ENCODE results near the gene SERTAD1.

Gene SERTAD1

DNA sequence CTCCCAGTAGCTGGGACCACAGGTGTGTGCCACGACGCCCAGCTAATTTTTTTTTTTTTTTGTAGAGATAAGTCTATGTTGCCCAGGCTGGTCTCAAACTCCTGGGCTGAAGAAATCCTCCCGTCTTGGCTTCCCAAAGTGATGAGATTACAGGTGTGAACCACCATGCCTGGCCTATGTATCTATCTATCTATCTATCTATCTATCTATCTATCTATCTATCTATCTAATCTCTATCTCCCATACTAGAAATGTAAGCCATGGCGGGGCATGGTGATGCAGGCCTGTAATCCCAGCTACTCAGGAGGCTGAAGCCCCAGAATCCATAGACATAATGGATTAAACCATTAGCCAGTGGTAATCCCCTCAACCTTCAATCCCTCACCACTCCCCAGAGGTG is 24.9 kb upstream of the SERTAD1 start:
- no peak for DNase-seq (ENCODE audit: extremely low read depth, low read depth)
- TF ChIP-seq, protein P1, sequence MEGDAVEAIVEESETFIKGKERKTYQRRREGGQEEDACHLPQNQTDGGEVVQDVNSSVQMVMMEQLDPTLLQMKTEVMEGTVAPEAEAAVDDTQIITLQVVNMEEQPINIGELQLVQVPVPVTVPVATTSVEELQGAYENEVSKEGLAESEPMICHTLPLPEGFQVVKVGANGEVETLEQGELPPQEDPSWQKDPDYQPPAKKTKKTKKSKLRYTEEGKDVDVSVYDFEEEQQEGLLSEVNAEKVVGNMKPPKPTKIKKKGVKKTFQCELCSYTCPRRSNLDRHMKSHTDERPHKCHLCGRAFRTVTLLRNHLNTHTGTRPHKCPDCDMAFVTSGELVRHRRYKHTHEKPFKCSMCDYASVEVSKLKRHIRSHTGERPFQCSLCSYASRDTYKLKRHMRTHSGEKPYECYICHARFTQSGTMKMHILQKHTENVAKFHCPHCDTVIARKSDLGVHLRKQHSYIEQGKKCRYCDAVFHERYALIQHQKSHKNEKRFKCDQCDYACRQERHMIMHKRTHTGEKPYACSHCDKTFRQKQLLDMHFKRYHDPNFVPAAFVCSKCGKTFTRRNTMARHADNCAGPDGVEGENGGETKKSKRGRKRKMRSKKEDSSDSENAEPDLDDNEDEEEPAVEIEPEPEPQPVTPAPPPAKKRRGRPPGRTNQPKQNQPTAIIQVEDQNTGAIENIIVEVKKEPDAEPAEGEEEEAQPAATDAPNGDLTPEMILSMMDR (IDR thresholded peaks at IDR 0.05; ENCODE audit: low read depth, low read length, missing control alignments), result no peak
- no peak overlapping the region for H3K4me3 ChIP-seq (replicated peaks; ENCODE audit: low read depth, low read length)

DNA sequence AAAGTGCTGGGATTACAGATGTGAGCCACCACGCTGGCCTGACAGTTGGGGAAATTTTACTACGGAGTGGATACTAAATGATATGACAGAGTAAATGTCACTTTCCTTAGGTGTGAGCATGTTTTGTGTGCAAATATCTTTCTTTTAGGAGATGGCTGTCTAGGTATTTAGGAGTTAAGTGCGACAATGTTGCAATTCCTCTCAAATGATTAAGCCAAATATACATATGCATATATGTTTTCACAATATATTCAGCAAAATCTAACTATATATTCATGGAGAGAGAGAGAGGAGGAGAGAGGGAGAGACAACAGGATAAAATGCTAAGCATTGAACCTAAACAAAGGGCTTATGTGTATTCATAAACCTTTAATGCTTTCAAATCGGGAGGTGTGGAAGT is 23.7 kb upstream of the SERTAD1 start:
- no peak for DNase-seq (ENCODE audit: extremely low read depth, low read depth)
- no peak overlapping the region for H3K4me3 ChIP-seq (replicated peaks; ENCODE audit: low read depth, low read length)
- TF ChIP-seq, protein P1 (IDR thresholded peaks at IDR 0.05; ENCODE audit: low read depth, low read length, missing control alignments), result no peak

DNA sequence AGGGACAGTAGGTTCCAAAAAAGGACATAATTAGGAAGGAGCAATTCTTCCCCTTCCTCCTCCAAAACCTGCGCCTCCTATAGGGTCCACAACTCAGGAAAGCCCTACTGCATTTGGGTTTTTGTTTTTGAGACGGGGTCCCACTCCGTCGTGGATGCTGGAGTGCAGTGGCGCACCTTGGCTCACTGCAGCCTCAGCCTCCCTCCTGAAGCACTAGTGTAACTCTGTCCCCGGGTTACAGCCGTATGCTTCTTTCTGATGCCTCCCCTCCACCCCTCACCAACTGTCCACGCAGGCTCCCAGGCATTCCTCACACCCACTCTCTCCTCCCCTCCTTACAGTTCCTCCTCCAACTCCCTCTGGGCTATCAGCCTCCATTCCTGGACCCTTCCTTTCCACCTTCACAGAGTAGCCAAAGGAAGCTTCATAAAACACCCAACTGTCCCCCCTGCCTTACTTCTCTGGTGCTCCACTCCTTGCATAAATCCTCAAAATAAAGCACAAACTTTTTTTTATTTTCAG is 20.5 kb upstream of the SERTAD1 start:
- DNase-seq (ENCODE audit: extremely low read depth, low read depth), result no peak
- TF ChIP-seq, protein P1 (IDR thresholded peaks at IDR 0.05; ENCODE audit: low read depth, low read length, missing control alignments), result no peak
- H3K4me3 ChIP-seq (replicated peaks; ENCODE audit: low read depth, low read length), result no peak overlapping the region

DNA sequence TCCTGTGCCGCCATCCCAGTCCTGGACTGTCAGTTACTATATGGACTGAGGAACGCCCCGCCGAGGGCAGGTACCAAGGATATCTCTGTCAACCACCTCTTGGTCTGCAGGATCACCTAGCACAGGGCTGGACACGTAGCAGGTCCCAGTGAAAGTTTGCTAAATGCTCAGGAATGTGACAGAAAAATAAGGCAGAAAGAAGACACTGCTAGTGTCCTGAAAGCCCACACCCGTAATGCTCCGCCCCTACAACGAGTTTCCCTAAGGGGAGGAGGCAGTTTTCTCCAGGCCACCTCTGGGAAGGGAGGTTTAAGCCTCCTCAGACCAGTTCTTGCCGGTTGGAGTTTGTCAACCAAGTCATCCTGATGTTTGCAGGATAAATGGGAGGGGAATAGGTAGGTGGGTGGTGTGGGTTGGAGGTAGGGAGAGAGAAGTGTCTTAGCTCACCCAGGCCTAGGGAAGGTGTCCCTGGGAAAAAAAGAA is 20.0 kb upstream of the SERTAD1 start:
- TF ChIP-seq, protein P1 (IDR thresholded peaks at IDR 0.05; ENCODE audit: low read depth, low read length, missing control alignments), result no peak
- DNase-seq (ENCODE audit: extremely low read depth, low read depth), result no peak
- no peak overlapping the region for H3K4me3 ChIP-seq (replicated peaks; ENCODE audit: low read depth, low read length)

DNA sequence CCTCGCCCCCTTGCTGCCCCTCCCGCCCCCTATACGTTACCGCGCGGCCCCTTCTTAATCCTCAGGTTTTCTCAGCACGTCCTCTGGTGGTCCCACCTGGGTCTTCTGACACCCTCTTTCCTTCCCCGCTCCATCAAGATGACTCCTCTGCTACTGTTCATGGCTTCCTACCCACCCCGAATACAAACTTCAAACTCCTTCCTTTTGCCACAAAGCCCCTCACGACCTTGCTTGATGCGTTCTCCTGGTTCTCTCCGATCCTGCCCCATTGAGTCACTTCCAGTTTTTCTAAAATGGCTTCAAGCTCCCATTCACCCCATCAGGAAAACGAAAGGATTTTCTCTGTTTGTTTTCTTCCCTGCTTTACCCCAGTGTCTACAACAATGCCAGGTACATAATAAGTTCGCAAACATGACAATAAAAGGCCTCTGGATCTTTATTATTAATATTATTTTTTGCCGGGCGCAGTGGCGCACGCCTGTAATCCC is 19.1 kb upstream of the SERTAD1 start:
- no peak for DNase-seq (ENCODE audit: extremely low read depth, low read depth)
- TF ChIP-seq, protein P1 (IDR thresholded peaks at IDR 0.05; ENCODE audit: low read depth, low read length, missing control alignments), result no peak
- H3K4me3 ChIP-seq (replicated peaks; ENCODE audit: low read depth, low read length), result peak overlapping the region; percentile 95

DNA sequence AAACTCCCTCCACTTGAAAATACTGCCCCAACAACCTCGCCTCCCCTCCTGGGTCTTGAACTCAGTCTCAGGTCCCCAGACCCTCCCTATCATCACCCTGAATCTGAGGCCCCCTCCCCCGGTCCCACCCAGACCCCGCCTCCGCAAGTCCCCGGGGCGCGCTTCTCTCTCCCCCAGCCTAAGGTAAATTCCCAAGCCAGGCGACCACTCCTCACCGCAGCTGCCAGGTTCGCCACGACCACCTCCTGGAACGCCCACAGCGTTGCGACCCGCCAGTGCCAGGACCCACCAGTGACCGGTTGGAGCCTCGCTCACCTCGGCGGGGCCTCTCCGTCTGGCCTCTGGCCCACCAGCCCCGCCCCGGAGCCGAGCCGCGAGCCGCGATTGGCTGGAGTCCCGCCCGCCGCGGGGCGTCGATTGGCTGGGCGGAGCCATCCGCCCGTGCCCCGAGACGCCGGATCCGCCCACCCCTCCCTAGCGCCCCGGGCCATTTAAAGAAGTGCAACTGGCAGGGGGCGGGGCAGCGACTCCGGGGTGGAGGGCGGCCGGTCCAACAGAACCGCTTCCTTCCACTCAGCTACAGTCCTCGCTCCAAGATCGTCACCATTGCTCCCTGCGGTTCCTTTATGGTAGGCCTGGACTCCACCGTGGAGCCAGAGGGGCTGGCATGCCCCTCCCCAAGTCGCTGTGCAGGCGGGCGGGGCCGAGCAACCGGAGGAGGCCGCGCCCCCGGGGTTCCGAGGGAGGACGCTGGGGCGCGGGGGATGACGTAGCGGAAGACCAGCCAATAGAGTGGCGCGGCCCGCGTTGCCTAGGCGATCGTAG is 18.4 kb upstream of the SERTAD1 start, which contains the start of gene SERTAD3:
Gene SERTAD3 (minus strand): TSS at position 336 of the 825 bp plus-strand sequence. CDS start 2,255 bp downstream, outside the sequence.
- DNase-seq (ENCODE audit: extremely low read depth, low read depth), result no peak
- TF ChIP-seq, protein P1 (IDR thresholded peaks at IDR 0.05; ENCODE audit: low read depth, low read length, missing control alignments), result no peak

More for the DNA sequence above, 18.4 kb upstream of the SERTAD1 start, which contains the start of gene SERTAD3:
- H3K4me3 ChIP-seq (replicated peaks; ENCODE audit: low read depth, low read length), result peak within 1 kb of the TSS; percentile 95
